SK-N-MC (cell line): ENCODE results near the gene ERBB4.
"Not testable (repeated sequence)": the region's sequence is repeated elsewhere in the genome, so short reads cannot be mapped to it uniquely, and the experiment has no call there.

Experiments
- DNase-seq: peaks from one replicate; pipeline ENCODE4 v3.0.0-alpha.2; 2011; ENCODE audit warnings: low read depth, low spot score
- H3K27ac ChIP-seq: fragments of 200-600 bp; sonication (generic); 2 replicates; pipeline ENCODE4 v1.5.1; 2016; ENCODE audit warnings: mixed run types
- H3K36me3 ChIP-seq: fragments of 200-600 bp; sonication (generic); 2 replicates; pipeline ENCODE4 v1.6.1; 2017; ENCODE audit warnings: antibody characterized with exemption, low read length, mixed read lengths; ENCODE audit not compliant: insufficient read depth
- H3K4me3 ChIP-seq: fragments of 200-600 bp; sonication (generic); 2 replicates; pipeline ENCODE4 v1.5.1; 2016
- H3K9ac ChIP-seq: fragments of 200-600 bp; sonication (generic); 2 replicates; pipeline ENCODE4 v1.8.0; 2017; ENCODE audit warnings: mixed run types, mixed read lengths; ENCODE audit not compliant: insufficient read length
- H3K9me3 ChIP-seq: fragments of 200-600 bp; sonication (generic); 2 replicates; pipeline ENCODE4 v1.6.1; 2017; ENCODE audit warnings: low read depth, mild to moderate bottlenecking, antibody characterized with exemption, low read length, moderate library complexity, mixed read lengths
- EZH2 ChIP-seq: fragments of 200-600 bp; sonication (generic); IDR thresholded peaks from one replicate; pipeline ENCODE4 v1.6.1; 2017; ENCODE audit warnings: antibody characterized with exemption
- FOXP2 ChIP-seq: optimal IDR thresholded peaks from 2 replicates; pipeline ENCODE3; 2011; ENCODE audit warnings: mild to moderate bottlenecking, moderate library complexity; ENCODE audit not compliant: insufficient read depth; ENCODE audit errors: extremely low read length, control extremely low read depth
- POLR2AphosphoS5 ChIP-seq: IDR thresholded peaks from 2 replicates; pipeline ENCODE4 v1.6.1; 2012; ENCODE audit warnings: mild to moderate bottlenecking, low read depth, low read length, borderline replicate concordance

The ERBB4 gene

GRCh38 chr2:212193056-212193455 is 345.5 kb downstream of the ERBB4 start:
- TF ChIP-seq EZH2 (no peak), POLR2AphosphoS5 (no peak), FOXP2 (no peak)
- Histone ChIP-seq H3K27ac (no peak overlapping the region), H3K36me3 (no peaks in the 10 kb centered on the region), H3K9me3 (no peaks in the 10 kb centered on the region), H3K9ac (no peak overlapping the region), H3K4me3 (no peak overlapping the region)
- no peak for DNase-seq

GRCh38 chr2:212191438-212191837 is 347.2 kb downstream of the ERBB4 start:
- H3K9me3 ChIP-seq, DNase-seq: not testable (repeated sequence)

DNA sequence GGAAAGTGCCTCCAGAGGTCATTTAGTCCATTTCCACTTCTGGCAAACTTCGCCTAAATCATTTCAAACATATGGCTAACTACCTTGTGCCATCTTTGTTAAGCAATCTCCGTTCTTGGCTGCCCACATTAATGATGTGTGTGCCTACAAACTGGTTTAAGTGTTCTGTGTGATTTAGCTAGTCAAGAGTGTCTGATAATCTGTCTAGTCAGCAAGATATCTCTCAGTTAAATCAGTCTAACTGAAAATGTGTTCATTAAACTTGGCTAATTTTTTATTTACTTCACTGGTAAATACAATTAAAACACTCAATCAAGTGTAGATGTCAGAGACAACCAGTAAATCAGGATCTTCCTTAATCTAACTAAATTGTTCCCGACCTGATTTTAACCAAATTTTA is 352.4 kb downstream of the ERBB4 start:
- no peak for DNase-seq
- TF ChIP-seq POLR2AphosphoS5: no peak
- no peak for TF ChIP-seq EZH2
- Histone ChIP-seq H3K36me3 (no peaks in the 10 kb centered on the region), H3K4me3 (no peak overlapping the region), H3K9ac (no peak overlapping the region), H3K9me3 (no peaks in the 10 kb centered on the region), H3K27ac (no peak overlapping the region)

More at GRCh38 chr2:212191438-212191837, 347.2 kb downstream of the ERBB4 start:
- H3K9ac ChIP-seq, H3K27ac ChIP-seq, H3K4me3 ChIP-seq, H3K36me3 ChIP-seq: not testable (repeated sequence)

DNA sequence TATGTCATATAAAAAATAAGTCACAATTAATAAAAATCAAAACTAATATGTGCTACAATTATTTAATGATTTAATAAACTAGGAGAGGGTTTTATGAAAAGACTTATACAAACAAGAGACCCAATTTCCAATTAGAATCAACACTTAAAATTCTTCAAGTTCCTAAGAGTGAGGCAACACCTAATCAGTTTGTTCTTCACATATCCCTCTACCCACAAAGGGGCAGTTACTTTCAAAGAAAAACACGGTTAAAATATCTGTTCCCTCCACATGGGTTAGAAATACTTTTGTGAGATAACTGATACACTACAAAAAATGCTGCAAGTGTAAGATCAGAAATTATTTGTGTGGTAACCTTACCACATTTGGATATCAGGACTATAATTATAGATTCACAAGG is 357.0 kb downstream of the ERBB4 start:
- no peak for DNase-seq
- no peaks in the 10 kb centered on the region for H3K9me3 ChIP-seq
- no peak overlapping the region for H3K4me3 ChIP-seq
- TF ChIP-seq EZH2 (no peak), POLR2AphosphoS5 (no peak), FOXP2 (no peak)
- H3K36me3 ChIP-seq: no peaks in the 10 kb centered on the region
- H3K9ac ChIP-seq: no peak overlapping the region
- no peak overlapping the region for H3K27ac ChIP-seq

DNA sequence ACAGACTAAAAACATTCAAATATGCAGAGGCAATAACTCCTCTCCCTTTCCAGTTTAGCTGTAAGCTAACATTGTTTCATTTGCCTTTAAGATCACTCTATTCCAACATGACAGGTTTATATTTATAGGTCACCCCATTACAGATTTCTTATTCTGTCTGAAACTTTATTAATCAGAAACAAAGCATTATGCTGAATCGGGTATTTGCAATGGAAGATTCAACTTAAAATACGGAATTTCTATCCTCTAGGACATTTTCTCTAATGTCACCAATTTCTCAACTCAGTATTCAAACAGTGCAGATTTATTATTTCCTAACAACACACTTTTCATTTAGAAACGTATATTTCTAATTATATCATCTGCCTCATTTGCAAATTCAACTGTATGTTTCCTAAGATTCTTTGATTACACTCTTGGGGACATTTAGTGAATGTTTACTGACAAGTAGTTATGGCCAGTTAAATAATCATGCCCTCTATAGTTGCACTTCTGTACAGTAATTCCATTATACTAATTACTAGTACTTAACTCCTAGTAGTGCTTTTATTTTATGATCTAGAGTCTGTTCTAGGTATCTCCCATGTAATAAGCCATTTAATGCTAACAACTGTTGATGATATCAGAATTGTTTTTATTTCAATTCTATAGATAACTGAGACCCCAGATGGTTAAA is 358.1 kb downstream of the ERBB4 start:
- Histone ChIP-seq H3K4me3 (no peak overlapping the region), H3K9ac (no peak overlapping the region), H3K27ac (no peak overlapping the region), H3K9me3 (no peaks in the 10 kb centered on the region), H3K36me3 (no peaks in the 10 kb centered on the region)
- DNase-seq: no peak
- no peak for TF ChIP-seq POLR2AphosphoS5
- no peak for TF ChIP-seq FOXP2
- no peak for TF ChIP-seq EZH2

- TF ChIP-seq FOXP2: no peak
- no peak for TF ChIP-seq POLR2AphosphoS5
- TF ChIP-seq EZH2: no peak
- DNase-seq: no peak
- Histone ChIP-seq H3K36me3 (no peaks in the 10 kb centered on the region), H3K4me3 (no peak overlapping the region), H3K27ac (no peak overlapping the region), H3K9me3 (no peaks in the 10 kb centered on the region), H3K9ac (no peak overlapping the region)
Measured at GRCh38 chr2:212177724-212178123, 360.9 kb downstream of the ERBB4 start.

DNA sequence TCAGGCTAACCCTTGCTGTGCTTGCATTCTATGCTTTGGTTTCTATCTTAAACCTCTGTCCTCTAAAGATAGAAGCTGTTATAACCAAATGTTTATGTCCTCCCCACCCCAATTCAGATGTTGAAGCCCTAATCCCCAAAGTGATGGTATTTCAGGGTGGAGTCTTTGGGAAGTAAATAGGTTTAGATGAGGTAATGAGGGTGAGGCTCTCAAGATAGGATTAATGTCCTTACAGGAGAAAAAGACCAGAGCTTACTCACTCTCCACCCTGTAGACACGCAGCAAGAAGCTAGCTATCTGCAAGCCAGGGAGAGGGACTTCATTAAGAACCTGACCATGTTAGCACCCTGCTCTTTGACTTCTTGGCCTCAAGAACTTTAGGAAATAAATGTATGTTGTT is 362.5 kb downstream of the ERBB4 start:
- Histone ChIP-seq H3K36me3 (no peaks in the 10 kb centered on the region), H3K4me3 (no peak overlapping the region), H3K9ac (no peak overlapping the region), H3K9me3 (no peaks in the 10 kb centered on the region), H3K27ac (no peak overlapping the region)
- TF ChIP-seq POLR2AphosphoS5: no peak
- no peak for TF ChIP-seq FOXP2
- TF ChIP-seq EZH2: no peak
- no peak for DNase-seq

DNA sequence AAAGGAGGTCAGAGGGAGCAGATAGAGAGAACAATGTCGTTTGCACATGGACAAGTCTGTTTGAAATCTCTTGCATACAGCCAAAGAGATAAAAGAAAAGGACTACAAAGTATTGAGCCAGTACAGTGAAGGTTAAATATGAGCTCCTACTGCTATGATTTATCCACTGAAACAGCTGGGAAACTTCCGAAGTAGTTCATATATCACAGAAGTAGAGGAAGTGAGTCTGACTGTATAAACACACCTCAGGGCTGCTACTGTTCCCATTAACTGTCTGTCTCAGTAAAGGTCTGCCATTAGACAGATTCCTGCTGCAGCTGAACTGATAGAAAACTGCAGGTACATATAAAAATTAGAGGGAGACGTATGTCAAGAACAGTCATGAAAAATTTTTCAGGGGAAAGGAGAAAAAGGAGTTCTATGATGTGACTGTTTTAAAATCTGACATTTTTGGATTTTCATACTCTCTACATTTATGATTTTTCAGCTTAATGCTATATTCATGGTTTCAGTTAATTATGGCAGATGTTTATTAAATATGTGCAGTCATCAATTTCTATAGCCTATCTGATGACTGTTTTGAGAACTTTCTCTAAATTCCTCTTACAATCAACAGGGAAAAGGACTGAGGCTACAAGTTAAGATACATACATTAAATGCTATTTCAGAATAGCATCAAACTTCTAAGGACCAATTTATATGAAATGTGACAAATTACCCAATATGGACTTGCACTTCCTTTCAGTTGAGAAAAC is 364.7 kb downstream of the ERBB4 start:
- no peaks in the 10 kb centered on the region for H3K9me3 ChIP-seq
- H3K4me3 ChIP-seq: no peak overlapping the region
- TF ChIP-seq EZH2 (no peak), POLR2AphosphoS5 (no peak), FOXP2 (no peak)
- H3K27ac ChIP-seq: no peak overlapping the region
- no peak for DNase-seq
- no peak overlapping the region for H3K9ac ChIP-seq
- no peaks in the 10 kb centered on the region for H3K36me3 ChIP-seq

DNA sequence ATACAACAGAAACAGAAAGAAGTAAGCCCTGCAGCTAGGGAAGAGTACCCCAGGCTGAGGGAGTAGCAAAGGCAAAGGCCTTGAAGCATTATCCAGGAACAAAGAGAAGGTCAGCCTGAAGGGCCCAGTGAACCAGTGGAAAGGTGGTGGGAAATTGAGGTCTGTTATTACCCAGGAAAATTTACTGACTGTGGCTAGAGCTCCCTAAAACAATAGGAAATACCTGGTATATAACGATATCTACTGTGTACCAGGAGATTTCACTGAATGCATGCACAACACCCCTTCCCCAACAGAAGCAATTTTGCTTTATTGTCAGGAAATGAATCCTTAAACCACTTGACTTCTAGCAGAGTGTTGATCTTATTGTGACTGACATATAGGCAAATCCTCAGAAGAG is 365.3 kb downstream of the ERBB4 start:
- Histone ChIP-seq H3K9me3 (no peaks in the 10 kb centered on the region), H3K4me3 (no peak overlapping the region), H3K9ac (no peak overlapping the region), H3K27ac (no peak overlapping the region), H3K36me3 (no peaks in the 10 kb centered on the region)
- TF ChIP-seq FOXP2: no peak
- TF ChIP-seq POLR2AphosphoS5: no peak
- TF ChIP-seq EZH2: no peak
- DNase-seq: no peak
